GM21576 (cell line): Measurements from ENCODE around the gene ANTXR1.
"Not testable (repeated sequence)": the region's sequence is repeated elsewhere in the genome, so short reads cannot be mapped to it uniquely, and the experiment has no call there.

Experiments used
- ATAC-seq: cut with Tn5 transposase; IDR thresholded peaks from one replicate; pipeline ENCODE4 v1.9.1; 2021; ENCODE audit warnings: mild to moderate bottlenecking, moderate library complexity; ENCODE audit not compliant: unreplicated experiment

The ANTXR1 gene

GRCh38 chr2:69222953-69223658 is 210.1 kb downstream of the ANTXR1 start:
- ATAC-seq: no peak

- no peak for ATAC-seq
Measured at GRCh38 chr2:69223759-69224511, 211.0 kb downstream of the ANTXR1 start.

DNA sequence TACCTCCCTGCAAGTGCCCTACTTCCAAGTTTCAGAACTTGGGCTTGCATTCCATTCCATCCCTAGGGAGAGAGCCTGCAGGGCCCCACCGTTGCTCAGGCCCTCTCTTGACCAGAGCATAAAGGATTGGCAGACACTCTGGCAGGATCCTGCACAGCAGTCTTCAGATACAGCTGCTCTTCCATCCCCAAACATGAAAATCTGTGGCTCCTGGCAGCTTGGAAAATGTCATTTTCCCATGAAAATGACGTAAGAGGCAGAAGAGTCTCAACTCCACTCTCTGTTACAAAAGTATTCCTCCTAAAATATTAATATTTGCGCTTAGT is 211.5 kb downstream of the ANTXR1 start:
- no peak for ATAC-seq

GRCh38 chr2:69225933-69226332 is 213.0 kb downstream of the ANTXR1 start:
- ATAC-seq: no peak

GRCh38 chr2:69226903-69227302 is 213.9 kb downstream of the ANTXR1 start:
- ATAC-seq: no peak

DNA sequence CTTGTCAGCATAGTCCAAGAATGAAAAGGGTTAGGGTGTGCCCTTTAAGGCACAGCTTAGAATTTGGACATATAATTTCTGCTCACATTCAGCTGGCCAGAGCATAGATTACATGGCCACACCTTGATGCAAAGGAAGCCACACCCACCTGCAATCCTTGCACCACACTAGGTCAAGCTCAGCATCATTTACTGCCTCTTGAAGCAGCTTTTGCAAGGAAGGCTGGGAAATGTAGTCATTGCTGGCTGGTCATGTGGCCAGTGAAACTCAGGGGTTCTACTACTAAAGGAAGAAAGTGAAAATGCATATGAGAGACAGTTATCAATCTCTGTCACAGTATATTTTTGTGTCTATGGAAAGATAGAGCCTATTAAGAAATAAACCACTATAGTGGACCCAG is 214.7 kb downstream of the ANTXR1 start:
- no peak for ATAC-seq

- not testable (repeated sequence) for ATAC-seq
Measured at GRCh38 chr2:69230946-69231345, 218.0 kb downstream of the ANTXR1 start.

- no peak for ATAC-seq
Measured at GRCh38 chr2:69231612-69232277, 218.8 kb downstream of the ANTXR1 start.

DNA sequence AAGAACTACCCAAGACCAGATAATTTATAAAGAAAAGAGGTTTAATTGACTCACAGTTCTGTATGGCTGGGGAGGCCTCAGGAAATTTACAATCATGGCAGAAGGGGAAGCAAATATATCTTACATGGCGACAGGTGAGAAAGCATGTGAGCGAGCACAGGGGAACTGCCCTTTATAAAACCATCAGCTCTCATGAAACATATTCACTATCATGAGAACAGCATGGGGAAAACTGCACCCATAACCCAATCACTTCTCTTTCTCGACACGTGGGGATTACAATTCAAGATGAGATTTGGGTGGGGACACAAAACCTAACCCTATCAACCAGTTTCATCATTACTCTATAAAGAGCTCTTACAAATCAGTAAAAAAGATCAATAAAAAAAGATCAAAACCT is 222.9 kb downstream of the ANTXR1 start:
- ATAC-seq: not testable (repeated sequence)

- no peak for ATAC-seq
Measured at GRCh38 chr2:69237070-69237670, 224.2 kb downstream of the ANTXR1 start.

- ATAC-seq: no peak
Measured at GRCh38 chr2:69238449-69239031, 225.6 kb downstream of the ANTXR1 start.

DNA sequence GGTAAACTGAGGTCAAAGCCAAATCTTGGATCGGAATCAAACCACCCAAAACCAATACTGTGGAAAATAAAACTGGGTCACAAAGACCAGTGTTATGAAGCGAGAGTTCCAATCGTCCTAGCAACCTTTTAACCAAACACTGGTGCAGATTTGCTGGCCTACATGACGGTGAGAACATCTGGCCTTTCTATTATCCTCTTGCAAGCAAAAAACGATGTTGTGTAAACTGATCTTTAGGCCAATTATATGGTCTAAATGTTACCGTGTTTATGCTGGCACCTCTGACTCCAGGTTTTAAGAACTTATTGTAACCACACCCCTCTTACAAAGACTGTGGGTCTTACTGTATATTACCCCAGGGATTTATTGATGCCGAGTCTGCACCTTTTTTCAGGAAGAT is 228.1 kb downstream of the ANTXR1 start:
- no peak for ATAC-seq

GRCh38 chr2:69241664-69242514 is 228.9 kb downstream of the ANTXR1 start:
- no peak for ATAC-seq

GRCh38 chr2:69242651-69243051 is 229.7 kb downstream of the ANTXR1 start:
- ATAC-seq: no peak

DNA sequence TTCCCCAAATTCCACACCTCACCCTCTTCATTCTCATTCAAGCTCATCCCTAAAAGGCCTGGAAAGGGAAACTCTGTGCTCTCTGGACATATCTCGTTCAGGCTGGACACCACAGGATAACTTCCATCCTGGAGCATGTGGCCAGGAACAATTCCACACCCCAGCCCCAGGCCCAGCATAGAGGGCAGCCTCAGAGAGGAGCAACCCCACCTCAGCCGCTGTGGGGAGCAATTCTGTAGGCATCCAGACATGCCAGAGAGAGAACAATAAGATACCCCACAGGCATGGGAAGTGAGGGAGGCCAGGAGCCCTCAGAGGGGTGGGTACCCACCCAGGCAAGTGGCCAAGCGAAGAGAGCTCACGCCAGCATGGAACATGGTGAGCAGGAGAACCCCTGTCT is 230.7 kb downstream of the ANTXR1 start:
- no peak for ATAC-seq

DNA sequence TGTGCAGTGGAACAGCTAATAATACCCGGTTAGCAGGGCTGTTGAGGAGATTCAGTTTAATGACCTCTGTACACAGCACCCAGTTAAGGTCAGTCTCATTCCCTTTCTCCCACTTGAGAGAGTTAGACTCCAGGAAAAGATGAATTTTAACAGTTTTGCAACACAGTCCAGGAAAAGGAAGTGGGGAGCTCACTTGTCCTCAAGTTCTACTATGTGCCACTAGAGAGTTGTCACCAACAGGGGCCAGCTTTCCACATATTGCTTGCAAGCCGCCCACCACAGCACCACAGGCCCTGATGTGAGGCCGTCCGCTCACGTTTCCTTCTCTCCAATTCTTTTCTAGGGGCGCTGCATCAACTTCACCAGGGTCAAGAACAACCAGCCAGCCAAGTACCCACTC is 231.9 kb downstream of the ANTXR1 start:
- ATAC-seq: no peak

DNA sequence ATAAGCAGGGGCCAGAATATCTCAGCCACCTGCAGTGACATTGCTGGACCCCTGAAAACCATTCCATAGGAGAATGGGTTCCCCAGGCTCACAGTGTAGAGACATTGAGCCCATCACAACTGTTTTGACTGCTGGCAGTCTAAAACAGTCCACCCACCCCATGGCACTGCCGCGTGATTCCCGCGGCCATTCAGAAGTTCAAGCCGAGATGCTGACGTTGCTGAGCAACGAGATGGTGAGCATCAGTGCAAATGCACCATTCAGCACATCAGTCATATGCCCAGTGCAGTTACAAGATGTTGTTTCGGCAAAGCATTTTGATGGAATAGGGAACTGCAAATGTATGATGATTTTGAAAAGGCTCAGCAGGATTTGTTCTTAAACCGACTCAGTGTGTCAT is 234.6 kb downstream of the ANTXR1 start:
- ATAC-seq: no peak

DNA sequence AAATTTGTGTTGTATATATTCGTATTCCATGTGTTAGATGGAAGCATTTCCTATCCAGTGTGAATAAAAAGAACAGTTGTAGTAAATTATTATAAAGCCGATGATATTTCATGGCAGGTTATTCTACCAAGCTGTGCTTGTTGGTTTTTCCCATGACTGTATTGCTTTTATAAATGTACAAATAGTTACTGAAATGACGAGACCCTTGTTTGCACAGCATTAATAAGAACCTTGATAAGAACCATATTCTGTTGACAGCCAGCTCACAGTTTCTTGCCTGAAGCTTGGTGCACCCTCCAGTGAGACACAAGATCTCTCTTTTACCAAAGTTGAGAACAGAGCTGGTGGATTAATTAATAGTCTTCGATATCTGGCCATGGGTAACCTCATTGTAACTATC is 235.3 kb downstream of the ANTXR1 start:
- ATAC-seq: no peak

DNA sequence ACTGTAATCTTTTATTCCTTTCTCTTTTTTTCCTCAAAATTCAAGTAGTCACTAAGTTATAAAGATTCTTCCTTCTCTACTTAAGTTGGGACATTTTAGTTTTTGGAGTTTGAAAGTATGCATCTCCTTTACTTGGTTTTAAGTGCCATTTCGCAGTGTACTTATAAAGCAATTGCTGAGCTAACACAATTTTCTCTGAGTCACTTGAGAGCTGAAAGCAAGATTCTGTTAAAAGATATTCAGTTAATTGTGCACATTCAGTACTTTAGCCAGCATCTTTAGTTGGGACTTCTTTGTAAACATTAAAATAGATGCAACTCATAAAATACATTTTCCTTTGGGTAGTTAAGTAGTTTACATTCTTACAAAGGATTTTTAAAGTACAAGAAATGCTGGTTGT is 238.0 kb downstream of the ANTXR1 start:
- ATAC-seq: no peak

- no peak for ATAC-seq
Measured at GRCh38 chr2:69251943-69252342, 239.0 kb downstream of the ANTXR1 start.
